ENCODE measurements around the gene FXYD3.

- TF ChIP-seq CTCF (IDR thresholded peaks at IDR 0.05) (no peak), POLR2AphosphoS5 (IDR thresholded peaks at IDR 0.05) (no peak), POLR2A (IDR thresholded peaks at IDR 0.05) (no peak), EP300 (IDR thresholded peaks at IDR 0.05) (no peak)
These were observed 22.2 kb upstream of the FXYD3 start for GRCh38 chr19:35093430-35093829.

All from gastroesophageal sphincter (tissue), 3 donors.